ENCODE results near the gene SLC15A3. TPM values are rescaled to one million over a fixed set of nuclear protein-coding genes. Genes with fewer than 3 reads are reported as not detected.

SLC15A3 gene
- total RNA-seq, 1 experiment from 2014 or later, result 10.2 TPM

DNA sequence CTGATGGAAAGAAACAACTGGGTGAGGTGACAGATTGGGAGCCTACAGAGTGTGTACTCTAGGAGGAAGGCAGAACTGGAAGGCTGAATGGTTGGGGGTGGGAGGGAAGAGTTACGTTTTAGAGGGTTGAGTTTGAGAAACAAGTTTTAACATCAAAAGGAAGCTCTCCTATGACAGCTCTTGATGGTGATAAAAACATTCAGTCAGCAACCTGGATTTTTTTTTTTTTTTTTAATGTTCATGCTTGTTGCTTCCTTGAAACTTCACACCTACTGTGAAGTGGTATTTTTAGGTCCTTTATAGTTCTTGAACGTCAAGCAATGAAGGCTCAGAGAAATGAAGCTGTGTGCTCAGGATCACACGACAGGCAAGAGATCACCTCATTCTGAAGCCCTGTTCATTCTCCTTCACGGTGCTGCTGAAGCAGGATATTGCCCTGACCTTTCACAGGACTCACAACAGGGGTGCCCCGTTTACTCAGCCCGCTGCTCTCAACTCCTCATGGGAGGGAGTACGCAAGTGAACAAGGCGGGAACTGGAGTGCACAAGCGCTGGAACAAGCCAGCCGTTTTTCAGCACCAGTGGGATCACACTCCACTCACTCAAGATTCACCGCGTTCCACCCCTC lies 39.6 kb downstream of the SLC15A3 start:
- H3K9me3 Mint-ChIP-seq, result peaks cover 6% of the 10 kb centered on the region; the same call in 1 of the 2 replicates
- POLR2A ChIA-PET, result no interaction called here
- H3K4me3 Mint-ChIP-seq, result no peak overlapping the region
- CTCF ChIA-PET, result interaction anchor here (1.3 to 5.6 kb wide), 4 partner anchors 13 to 137 kb away, joined by 3 to 51 read pairs (median 8); no protein-coding TSS in a partner anchor
- no peak for DNase-seq (ENCODE audit: low spot score)
- peaks cover 44% of the 10 kb centered on the region for H3K4me1 Mint-ChIP-seq
- H3K36me3 Mint-ChIP-seq, result no peaks in the 10 kb centered on the region; the same call in 1 of the 2 replicates
- TF ChIP-seq ZNF263 (CRISPR knock-in tag; IDR thresholded peaks at IDR 0.05; ENCODE audit: low read depth), result no peak
- no peak overlapping the region for H3K27ac Mint-ChIP-seq
- peaks cover 42% of the 10 kb centered on the region for H3K27me3 Mint-ChIP-seq (ENCODE audit: low read depth)
- no peak for ATAC-seq

DNA sequence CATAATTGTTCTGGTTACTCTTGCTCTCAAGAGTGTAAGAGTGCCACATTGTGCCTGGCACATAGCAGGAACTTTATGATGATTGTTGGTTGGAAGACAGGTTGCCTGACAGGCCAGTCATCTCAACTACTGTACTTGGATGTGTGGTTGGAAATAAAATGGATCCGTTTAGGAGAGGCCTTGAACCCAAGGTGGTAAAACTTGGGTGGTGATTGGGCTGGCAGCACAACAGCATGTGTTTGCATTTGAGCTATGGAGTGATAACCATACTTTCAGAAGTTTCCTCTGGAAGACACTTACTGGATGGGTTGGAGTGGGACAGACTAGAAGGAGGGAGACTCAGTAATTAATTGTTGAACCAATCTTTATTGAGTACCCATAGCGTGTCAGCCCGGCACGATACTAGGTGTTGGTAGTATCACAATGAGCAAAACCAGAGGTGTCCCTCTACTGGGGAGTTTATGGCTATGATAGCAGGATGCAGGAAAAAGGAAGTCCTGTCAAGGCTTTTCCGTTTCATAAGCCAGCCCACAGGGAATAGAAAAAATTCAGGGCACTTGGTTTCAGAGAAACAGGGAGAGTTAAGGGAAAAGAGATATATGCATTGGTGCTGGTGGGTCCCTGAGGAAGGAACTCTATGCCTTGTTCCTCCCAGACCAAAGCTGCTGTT lies 41.1 kb downstream of the SLC15A3 start:
- ChIA-PET CTCF (interaction anchor here (1.3 to 5.6 kb wide), 3 partner anchors 11 to 135 kb away, joined by 3 to 51 read pairs (median 3); no protein-coding TSS in a partner anchor), POLR2A (no interaction called here)
- Mint-ChIP-seq H3K27ac (no peak overlapping the region), H3K9me3 (peaks cover 6% of the 10 kb centered on the region; the same call in 1 of the 2 replicates), H3K36me3 (no peaks in the 10 kb centered on the region; the same call in 1 of the 2 replicates), H3K27me3 (ENCODE audit: low read depth) (peaks cover 42% of the 10 kb centered on the region), H3K4me1 (peaks cover 32% of the 10 kb centered on the region), H3K4me3 (no peak overlapping the region)
- TF ChIP-seq CREM (CRISPR knock-in tag; IDR thresholded peaks at IDR 0.05), result no peak
- TF ChIP-seq, protein P1, sequence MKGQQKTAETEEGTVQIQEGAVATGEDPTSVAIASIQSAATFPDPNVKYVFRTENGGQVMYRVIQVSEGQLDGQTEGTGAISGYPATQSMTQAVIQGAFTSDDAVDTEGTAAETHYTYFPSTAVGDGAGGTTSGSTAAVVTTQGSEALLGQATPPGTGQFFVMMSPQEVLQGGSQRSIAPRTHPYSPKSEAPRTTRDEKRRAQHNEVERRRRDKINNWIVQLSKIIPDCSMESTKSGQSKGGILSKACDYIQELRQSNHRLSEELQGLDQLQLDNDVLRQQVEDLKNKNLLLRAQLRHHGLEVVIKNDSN (CRISPR knock-in tag; IDR thresholded peaks at IDR 0.05), result no peak
- no peak for TF ChIP-seq JUN (CRISPR knock-in tag; IDR thresholded peaks at IDR 0.05)
- TF ChIP-seq KAT7 (CRISPR knock-in tag; IDR thresholded peaks at IDR 0.05; ENCODE audit: borderline replicate concordance), result no peak
- TF ChIP-seq, protein P2, sequence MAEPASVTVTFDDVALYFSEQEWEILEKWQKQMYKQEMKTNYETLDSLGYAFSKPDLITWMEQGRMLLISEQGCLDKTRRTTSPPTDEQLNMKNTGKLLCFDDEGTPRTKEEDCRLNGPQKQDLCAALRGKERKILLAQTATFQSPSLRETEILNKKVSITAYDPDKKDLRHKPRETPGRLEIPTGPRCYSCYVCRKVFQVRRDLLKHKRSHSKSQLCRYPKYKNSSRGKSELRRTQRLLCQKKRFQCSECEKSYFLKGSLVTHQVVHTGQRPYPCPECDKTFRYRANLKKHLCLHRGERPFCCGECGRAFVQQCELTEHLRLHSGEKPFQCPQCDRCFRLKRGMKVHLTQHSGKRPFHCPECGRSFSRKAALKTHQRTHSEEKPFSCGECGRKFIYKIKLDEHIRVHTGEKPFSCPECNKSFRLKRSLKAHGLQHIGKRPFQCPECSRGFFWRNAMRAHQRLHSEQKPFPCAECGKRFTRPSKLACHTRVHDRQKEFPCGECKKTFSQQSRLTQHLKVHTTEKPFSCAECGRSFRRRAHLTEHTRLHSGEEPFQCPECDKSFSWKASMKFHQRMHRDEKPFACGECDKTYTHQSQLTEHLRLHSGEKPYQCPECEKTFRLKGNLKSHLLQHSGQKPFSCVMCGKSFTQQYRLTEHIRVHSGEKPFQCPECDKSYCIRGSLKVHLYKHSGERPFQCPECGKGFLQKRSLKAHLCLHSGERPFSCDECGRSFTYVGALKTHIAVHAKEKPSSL (CRISPR knock-in tag; conservative IDR thresholded peaks at IDR 0.05), result no peak
- no peak for TF ChIP-seq EMX1 (CRISPR knock-in tag; IDR thresholded peaks at IDR 0.05)
- TF ChIP-seq NR2C2 (CRISPR knock-in tag; IDR thresholded peaks at IDR 0.05), result no peak
- TF ChIP-seq, protein P3, sequence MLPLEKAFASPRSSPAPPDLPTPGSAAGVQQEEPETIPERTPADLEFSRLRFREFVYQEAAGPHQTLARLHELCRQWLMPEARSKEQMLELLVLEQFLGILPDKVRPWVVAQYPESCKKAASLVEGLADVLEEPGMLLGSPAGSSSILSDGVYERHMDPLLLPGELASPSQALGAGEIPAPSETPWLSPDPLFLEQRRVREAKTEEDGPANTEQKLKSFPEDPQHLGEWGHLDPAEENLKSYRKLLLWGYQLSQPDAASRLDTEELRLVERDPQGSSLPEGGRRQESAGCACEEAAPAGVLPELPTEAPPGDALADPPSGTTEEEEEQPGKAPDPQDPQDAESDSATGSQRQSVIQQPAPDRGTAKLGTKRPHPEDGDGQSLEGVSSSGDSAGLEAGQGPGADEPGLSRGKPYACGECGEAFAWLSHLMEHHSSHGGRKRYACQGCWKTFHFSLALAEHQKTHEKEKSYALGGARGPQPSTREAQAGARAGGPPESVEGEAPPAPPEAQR (CRISPR knock-in tag; IDR thresholded peaks at IDR 0.05), result no peak
- TF ChIP-seq, protein P4, sequence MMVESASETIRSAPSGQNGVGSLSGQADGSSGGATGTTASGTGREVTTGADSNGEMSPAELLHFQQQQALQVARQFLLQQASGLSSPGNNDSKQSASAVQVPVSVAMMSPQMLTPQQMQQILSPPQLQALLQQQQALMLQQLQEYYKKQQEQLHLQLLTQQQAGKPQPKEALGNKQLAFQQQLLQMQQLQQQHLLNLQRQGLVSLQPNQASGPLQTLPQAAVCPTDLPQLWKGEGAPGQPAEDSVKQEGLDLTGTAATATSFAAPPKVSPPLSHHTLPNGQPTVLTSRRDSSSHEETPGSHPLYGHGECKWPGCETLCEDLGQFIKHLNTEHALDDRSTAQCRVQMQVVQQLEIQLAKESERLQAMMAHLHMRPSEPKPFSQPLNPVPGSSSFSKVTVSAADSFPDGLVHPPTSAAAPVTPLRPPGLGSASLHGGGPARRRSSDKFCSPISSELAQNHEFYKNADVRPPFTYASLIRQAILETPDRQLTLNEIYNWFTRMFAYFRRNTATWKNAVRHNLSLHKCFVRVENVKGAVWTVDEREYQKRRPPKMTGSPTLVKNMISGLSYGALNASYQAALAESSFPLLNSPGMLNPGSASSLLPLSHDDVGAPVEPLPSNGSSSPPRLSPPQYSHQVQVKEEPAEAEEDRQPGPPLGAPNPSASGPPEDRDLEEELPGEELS (CRISPR knock-in tag; IDR thresholded peaks at IDR 0.05), result no peak
- TF ChIP-seq, protein P5, sequence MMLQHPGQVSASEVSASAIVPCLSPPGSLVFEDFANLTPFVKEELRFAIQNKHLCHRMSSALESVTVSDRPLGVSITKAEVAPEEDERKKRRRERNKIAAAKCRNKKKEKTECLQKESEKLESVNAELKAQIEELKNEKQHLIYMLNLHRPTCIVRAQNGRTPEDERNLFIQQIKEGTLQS (CRISPR knock-in tag; conservative IDR thresholded peaks at IDR 0.05), result no peak
- TF ChIP-seq CBFB (CRISPR knock-in tag; IDR thresholded peaks at IDR 0.05; ENCODE audit: low read depth), result no peak
- no peak for TF ChIP-seq TEAD4 (CRISPR knock-in tag; IDR thresholded peaks at IDR 0.05)
- TF ChIP-seq, protein P6, sequence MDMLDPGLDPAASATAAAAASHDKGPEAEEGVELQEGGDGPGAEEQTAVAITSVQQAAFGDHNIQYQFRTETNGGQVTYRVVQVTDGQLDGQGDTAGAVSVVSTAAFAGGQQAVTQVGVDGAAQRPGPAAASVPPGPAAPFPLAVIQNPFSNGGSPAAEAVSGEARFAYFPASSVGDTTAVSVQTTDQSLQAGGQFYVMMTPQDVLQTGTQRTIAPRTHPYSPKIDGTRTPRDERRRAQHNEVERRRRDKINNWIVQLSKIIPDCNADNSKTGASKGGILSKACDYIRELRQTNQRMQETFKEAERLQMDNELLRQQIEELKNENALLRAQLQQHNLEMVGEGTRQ (CRISPR knock-in tag; IDR thresholded peaks at IDR 0.05), result no peak
- no peak for TF ChIP-seq GABPB1 (CRISPR knock-in tag; IDR thresholded peaks at IDR 0.05)
- no peak for TF ChIP-seq MYBL2 (CRISPR knock-in tag; IDR thresholded peaks at IDR 0.05)
- ATAC-seq (no peak), DNase-seq (ENCODE audit: low spot score) (no peak)
